ENCODE data around the gene MMP15.

The MMP15 gene

DNA sequence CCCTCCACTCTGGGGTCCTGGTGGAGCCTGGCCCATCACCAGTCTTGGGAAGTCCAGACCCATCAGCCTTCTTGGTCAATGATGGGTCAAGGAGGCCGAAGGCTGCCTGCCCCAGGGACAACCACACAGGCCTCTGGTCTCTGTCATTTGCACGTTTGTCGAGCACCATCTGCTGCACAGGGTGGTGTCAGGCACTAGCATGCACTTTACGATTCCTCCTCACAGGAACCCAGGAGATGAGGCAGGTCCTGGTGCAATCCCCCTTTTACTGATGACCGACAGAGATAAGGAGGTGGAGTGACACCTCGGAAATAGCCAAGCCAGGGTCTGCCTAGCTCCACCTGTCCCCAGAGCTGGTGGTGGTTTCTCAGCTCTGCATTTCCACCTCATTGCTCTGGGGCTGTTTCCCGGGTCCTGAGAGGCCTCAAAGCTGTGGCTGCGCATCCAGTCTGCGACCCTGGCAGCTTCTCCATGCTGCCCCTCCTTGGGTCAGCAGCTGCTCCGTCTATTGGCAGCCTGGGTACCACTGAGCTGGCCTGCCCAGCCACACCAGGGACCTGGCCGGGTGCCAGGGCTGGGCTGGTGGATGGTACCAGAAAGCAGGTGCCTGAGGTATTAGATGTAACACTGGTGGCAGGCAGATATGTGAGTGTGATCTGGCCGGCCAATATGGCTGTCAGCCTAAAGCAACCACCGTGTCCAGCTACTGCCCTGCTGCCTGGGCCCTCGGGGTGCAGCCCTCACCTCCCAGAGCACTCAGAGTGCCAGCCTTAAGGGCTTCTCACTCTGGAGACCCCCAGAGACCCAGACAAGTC is 10.0 kb downstream of the MMP15 start:
- no peak for DNase-seq

DNA sequence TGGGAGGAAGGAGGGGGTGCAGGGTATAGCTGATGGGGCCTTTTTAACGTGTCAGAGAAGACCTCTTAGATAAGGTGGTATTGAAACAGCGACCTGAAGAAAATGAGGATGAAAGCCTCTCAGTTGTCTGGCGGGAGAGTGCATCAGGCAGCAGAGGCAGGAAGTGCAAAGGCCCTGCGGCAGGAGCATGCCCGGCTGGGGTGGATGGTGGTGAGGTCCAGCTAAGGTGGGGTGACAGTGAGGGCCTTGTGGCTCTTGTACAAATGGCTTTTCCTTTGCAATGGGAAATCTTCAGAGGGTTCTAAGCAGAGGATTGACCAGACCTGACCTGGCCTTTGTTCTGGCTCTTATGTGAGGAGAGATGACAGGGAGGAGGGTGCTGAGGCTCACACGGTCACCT is 11.4 kb downstream of the MMP15 start:
- DNase-seq: no peak

DNA sequence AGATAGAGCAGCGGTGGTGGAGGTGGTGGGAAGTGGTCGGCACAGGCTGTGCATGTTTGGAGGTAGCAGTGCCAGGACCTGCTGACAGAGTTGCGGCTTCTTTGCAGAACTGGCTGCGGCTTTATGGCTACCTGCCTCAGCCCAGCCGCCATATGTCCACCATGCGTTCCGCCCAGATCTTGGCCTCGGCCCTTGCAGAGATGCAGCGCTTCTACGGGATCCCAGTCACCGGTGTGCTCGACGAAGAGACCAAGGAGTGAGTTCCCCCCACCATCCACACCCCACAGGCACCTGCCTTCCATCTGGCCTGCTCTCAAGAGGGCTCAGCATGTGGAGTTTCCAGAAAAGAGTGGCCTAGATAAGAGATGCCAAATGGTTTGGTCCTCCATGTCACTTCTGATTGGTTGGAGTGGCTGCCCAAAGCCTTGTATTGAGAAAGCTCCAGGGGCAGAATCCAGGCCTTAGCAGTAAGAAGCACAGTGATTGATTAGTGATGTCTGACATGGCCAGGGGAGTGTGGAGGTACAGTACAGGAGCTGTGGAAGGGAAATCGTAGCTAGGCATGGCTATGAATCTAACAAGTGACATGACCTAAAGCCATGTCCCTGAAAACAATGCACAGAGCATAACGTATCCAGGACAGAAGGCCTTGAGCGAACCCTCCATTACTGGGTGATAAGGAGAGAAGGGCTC is 12.0 kb downstream of the MMP15 start:
- DNase-seq: no peak

DNA sequence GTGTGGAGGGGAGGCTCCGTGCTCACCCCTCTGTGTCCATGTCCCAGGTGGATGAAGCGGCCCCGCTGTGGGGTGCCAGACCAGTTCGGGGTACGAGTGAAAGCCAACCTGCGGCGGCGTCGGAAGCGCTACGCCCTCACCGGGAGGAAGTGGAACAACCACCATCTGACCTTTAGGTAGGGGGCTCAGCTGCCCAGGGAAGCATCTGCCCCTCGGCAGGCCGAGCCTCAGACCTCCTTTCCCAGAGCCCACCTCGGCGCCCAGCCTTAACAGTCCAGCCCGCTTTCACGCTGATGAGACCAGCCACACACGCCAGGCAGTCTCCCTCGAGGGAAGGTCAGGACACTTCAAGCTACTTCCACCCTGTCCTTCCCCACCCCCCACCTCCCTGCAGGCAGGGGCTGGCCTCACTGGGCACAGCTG is 12.7 kb downstream of the MMP15 start:
- DNase-seq: no peak

DNA sequence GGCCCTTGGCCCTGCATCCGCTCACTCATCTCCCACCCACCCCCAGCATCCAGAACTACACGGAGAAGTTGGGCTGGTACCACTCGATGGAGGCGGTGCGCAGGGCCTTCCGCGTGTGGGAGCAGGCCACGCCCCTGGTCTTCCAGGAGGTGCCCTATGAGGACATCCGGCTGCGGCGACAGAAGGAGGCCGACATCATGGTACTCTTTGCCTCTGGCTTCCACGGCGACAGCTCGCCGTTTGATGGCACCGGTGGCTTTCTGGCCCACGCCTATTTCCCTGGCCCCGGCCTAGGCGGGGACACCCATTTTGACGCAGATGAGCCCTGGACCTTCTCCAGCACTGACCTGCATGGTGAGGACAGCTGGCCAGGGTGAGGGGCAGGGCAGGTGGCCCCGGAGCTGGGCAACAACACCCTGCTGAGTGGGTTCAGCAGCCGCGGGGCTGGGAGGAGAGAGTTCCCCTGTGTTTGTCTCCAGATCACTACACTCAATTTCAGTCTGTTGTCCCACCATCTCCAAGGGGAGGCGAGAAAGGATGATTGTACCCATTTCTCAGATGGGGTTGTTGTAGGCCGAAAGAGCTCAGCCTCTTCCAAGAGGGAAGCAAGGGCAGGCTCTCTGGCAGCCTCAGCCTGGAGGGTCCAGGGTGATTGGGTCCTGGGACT is 14.4 kb downstream of the MMP15 start:
- no peak for DNase-seq

DNA sequence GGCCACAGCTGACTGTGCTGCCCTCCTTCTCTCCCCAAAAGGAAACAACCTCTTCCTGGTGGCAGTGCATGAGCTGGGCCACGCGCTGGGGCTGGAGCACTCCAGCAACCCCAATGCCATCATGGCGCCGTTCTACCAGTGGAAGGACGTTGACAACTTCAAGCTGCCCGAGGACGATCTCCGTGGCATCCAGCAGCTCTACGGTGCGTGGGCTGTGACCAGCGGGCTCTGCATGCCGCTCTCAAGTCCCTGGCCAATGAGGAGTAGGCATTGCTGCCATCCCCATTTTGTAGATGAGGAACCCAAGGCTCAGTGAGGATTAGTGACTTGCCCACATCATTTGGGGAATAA is 14.9 kb downstream of the MMP15 start:
- no peak for DNase-seq

DNA sequence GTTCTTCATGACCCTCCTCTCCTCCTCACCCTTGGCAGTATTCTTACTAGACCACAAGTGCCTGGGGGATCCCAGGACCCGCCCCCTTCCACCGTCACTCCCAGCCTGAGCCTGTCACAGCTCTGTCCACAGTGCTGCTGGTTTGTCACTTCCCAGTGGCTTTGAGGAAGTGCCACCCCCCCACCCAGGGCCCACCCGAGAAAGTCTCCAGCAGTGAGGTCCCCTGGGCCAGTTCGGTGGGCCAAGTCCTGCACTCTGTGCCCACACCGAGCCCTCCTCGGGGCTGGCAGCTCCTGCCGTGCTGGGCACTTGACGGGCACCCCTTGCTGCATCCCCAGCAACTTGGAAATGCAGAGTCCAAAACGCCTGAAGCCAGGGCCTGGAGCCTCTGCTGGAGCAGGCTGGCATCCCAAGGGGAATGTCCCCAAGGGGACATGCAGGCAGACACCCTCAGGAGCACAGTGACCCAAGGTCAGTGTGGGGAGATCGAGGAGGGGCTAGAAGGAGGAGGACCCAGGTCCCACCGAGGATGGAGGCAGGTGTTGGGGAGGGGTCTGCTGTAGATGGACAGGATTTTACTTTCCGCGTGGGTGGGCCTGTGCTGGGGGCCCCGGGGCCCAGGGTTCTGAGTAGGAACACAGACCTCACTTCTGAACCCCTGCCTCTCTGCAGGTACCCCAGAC is 15.5 kb downstream of the MMP15 start:
- DNase-seq: no peak

DNA sequence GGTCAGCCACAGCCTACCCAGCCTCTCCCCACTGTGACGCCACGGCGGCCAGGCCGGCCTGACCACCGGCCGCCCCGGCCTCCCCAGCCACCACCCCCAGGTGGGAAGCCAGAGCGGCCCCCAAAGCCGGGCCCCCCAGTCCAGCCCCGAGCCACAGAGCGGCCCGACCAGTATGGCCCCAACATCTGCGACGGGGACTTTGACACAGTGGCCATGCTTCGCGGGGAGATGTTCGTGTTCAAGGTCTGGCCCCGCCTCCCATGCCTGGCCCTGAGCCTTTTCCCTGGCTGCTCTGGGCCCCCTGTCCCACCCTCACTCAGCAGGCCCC is 16.0 kb downstream of the MMP15 start:
- no peak for DNase-seq

DNA sequence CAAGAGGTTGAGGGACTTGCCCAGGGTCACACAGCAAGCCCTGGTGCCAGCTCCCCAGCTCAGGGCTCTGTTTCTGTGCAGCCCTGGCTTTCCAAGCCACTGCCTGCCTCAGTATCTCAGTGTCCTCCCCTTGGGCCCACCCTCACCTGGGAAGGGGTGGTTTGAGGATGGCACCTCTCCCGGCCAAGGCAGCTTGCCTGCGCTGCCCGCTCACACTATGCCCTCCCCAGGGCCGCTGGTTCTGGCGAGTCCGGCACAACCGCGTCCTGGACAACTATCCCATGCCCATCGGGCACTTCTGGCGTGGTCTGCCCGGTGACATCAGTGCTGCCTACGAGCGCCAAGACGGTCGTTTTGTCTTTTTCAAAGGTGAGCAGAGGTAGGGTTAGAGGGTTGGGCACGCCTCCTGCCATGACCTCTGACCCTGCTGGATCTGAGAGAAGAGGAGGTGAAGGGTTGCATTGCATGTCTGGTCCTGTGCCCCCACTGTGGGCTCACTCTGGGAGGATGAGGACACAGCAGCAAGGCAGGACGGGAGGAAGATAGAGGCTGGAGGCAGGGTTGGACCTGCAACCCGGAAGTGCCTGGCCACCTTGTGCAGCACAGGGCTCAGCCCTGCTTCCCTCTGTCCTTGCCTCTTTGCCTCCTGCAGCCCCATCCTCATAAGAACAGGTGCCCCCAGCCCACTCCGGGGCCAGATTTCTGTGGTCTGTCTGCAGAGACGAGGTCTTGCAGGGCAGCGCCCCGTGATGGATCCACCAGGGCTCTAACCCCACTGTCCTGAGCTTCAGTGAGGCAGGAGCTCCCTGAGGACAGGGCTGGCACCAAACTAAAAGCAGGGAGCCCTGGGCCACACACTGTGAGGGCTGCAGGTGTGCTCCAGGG is 16.7 kb downstream of the MMP15 start:
- no peak for DNase-seq

DNA sequence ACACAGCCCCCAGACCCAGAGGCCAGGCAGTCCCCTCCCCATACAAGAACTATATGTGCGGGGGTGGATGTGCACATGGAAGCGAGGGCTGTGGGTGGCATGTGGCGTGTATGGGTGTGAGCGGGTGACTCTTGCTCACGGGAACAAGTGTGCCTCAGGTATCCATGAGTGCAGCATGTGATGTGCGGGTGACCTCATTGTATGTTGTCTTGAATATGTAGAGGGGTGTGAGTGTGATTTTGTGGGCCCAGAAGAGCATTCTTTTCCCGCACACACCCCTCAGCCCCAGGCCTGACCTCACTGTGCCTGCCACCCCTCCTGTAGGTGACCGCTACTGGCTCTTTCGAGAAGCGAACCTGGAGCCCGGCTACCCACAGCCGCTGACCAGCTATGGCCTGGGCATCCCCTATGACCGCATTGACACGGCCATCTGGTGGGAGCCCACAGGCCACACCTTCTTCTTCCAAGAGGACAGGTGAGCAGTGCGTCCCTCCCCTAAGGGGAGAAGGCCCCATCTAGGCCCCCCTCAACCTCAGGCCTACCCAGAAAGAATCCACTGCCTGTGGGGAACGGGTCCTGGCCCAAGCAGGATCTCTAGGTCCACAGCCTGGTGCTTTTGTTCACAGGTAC is 17.4 kb downstream of the MMP15 start:
- DNase-seq: no peak

DNA sequence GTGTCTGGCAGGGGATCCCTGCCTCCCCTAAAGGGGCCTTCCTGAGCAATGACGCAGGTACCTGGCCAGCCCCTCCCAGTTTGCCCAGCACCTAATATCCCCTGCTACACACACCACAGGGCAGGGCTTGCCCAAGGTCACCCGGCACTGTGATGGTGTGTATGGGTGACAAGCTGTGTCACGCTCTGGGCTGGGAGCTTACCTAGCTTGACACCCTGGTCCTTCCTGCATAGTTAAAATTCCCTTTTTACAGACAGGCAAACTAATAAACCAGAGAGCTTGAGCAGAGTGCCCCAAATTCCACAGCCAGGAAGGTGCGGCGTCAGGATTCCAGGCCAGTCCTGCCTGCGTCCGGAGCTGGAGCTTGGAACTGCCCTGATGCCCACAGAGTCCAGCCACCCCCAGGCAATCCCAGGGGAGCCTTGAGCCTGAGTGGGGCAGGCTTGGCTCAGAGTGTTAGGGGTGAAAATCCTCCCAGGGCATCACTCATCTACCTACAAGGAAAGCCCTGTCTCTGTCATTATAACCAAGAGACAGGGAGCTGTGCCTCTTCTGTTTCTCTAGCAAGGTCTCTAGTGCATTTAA is 18.1 kb downstream of the MMP15 start:
- DNase-seq: no peak

DNA sequence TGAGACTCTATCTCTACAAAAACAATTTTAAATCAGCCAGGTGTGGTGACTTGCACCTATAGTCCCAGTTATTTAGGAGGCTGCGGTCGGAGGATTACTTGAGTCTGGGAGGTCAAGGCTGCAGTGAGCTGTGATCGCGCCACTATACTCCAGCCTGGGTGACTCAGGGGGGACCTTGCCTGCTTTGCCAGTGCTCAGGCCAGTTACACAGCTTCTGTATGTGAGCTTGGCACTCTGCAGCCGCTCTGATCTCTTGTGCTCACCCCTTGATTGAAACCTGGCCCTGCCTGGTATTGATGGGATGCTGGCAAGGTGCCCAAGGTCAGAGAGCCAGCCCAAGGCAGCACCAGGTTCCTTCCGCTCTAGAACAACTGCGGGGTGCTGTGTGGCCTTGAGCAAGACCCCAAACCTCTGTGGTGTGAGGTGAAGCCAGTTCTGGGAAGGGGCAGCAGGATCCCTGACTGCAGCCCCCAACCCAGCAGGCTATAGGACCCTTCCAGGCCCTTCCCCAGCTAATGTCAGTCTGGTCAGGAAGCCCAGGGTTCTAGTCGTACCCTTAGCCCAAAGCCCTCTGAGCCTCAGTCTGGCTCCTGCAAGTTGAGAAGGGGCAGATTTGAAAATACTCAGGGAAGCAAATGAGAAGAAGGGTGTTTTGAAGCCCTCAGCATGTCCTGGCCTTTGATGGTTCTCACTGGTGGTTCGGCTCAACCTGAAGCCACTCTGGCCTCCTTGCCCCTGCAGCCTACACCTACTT is 18.9 kb downstream of the MMP15 start:
- DNase-seq: no peak

DNA sequence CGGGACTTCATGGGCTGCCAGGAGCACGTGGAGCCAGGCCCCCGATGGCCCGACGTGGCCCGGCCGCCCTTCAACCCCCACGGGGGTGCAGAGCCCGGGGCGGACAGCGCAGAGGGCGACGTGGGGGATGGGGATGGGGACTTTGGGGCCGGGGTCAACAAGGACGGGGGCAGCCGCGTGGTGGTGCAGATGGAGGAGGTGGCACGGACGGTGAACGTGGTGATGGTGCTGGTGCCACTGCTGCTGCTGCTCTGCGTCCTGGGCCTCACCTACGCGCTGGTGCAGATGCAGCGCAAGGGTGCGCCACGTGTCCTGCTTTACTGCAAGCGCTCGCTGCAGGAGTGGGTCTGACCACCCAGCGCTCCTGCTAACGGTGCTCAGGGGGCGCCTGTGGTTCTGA is 19.5 kb downstream of the MMP15 start:
- DNase-seq: no peak

DNA sequence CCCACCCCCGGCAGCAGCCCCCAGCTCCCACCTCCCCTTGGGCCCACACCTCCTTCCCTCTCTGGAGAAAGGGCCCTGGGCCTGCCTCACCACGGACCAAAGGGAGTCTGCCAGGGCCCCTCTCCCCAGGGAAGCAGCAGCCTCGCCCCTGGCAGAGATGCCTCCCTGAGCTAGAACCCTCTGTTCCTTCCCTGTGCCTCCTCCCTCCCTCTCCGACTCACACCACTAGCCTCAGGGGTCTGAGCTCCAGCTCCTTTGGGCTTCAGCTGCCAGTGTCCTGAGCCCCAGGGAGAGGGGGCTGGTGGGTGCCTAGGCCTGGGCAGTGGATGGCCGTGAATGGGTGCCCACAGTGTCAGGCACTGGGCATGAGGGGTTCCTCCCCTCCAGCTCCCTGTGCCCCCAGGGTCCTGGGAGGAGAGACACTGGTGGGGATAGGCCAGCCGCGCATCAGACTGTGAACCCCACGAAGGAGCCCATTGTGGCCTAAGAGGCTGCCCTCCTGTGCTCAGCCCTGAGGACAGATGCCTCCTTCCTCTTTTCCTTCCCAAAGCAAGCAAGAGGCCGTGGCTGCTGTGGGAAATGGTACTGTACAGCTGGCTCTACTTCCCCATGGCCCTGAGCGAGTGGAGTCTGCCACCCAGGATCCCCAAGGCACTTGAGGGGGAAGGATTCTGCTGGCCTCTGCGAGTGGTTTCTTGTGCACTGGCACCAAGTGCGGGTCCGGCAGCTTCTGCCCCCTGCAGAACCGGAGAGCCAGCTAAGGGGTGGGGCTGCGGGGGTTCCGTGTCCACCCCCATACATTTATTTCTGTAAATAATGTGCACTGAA is 20.7 kb downstream of the MMP15 start:
- no peak for DNase-seq

DNA sequence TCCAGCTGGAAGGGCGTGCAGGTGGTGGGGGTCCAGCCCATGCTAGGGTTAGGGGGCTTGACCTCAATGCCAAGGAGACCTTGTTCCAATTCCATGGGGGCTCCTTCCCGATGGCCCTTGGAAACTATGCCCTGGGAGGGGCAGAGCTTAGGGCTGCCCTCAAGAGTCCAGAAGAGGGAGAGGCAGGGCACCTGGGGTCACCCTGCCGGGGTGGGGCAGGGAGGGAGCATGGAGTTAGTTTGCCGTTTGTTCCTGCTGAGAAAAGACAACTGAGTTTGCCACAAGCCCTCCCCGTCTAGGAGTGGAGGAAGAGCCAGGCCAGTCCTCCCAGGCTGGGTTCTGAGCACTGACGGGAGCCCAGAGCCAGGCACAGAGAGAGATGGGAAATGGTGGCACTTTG is 21.4 kb downstream of the MMP15 start:
- DNase-seq: no peak

DNA sequence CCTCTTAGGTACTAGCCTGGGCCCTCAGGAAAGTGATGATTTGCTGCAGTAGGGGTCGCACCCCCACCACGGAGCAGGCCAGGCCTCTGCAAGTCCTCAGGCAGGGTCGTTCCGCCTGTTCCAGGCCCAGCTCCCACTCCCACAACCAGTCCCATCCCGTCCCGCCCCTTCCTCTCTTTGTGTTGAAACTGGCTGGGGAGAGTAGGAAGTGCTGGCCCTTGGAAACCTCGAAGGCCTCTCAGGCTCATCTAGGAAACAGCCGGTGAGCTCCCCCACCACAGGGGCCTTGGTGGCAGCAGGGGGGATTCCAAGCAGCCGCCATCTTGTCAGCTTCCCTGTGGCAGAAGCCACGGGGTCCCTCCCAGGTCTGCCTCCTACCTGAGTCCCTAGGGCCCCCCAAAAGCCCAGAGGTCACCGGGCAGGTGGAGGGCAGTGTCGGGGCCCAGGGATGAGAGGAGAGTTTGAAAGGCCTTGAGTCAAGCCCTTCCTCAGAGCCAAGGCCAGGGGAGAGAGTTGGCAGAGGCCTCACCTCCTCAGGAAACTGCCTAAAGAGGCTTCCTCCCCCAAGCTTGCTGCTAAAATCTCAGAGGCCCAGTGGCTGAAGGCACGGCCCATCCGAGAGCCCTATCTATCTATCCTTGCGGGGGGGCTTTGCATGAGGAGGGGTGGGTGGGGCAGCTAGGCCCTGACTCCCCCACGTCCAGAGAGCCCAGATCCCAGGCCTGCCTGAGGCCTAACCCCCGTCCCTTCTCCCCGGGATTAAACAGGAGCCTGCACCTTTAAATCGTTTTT is 22.2 kb downstream of the MMP15 start:
- no peak for DNase-seq

DNA sequence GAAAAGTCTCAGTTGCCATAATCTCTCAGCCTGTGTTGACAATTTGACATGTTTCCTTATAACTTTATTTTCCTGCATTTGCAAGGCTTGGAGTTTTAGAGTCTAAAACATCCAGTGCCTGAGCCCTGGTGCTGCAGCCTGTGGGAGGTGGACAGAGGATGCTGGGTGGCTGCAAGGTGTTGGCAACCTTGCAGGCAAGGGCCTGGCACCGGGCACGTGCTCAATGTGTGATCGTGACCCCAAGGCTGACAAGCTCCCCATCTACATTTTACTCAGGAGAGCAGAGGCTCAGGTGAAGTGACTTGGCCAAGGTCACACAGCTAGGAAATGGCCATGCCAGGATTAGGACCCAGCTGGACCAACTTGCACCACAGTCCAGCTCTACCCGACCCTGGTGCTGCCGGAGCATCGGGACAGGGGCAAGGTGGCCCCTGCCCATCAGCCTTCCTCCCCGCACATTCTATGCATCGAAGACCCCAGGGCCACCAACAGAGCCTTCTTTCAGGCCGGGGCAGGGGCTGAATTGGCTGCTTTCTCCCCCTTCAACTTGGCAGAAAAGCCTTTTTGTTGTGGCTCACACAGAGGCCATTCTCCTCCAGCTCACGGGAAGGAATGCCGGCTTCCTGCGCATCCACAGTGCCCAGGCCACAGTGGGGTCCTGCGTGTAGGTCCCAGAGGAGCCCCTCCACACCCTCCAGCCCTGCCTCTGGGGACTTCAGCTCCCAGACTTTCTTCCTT is 23.1 kb downstream of the MMP15 start:
- no peak for DNase-seq
